Measurements from ENCODE around the gene NUAK1. TPM values are rescaled to one million over a fixed set of nuclear protein-coding genes. Genes with fewer than 3 reads are reported as not detected.

Gene NUAK1
- polyA plus RNA-seq, 1 donor from 2014 or later, result 8.3 TPM

DNA sequence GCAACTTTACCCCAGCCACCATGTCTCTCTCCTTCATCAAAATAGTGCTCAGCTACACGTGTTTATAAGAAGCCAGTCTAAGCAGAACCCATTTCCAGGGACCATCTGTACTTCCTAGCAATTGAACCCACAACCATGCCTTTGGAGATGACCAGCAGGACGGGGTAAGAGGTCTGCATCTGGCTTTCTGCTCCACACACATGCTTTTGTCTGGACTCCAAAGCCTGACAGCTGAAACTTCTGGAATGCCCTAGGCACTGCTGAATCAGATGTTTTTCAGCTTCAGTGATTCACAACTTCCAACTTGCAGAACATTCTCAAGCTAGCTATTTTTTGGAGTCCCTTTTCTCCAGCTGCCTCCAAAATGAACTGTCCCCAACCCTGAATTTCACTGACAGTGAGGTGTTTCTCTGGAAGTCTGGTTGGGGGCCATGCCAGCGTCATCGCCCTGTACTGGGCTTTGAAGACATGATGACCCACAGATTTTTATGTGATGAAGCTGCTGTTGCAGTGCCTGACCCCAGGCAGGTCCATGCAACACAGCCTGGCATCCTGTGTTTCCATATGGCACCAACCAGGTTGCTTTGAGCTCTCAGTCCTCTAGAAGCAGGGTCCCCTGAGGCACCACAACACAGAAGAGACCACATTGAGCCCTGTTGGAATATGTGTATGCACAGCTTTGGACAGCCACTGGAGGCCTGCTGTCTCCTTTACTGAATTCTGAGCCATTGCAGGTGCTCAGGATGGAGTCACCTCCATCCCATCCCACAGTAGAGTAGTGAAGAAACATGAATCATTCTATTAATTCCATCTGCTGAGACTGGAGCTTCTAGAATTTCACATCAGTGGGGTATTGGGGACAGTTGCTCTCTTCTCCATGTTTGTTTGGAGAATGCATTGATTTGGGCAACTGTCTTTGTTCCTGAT, 80.2 kb downstream of the NUAK1 start:
- no peaks in the 10 kb centered on the region for H3F3A ChIP-seq (ENCODE audit: insufficient read depth, low read length, poor library complexity, severe bottlenecking)
- no peaks in the 10 kb centered on the region for H3K36me3 ChIP-seq (ENCODE audit: insufficient read depth, low read length)
- H3K79me2 ChIP-seq (replicated peaks; ENCODE audit: insufficient read depth, low read length), result no peaks in the 10 kb centered on the region
- no peaks in the 10 kb centered on the region for H3K9me3 ChIP-seq (ENCODE audit: low read length)
- H3K9me2 ChIP-seq (ENCODE audit: insufficient read depth, low read length), result no peaks in the 10 kb centered on the region
- H3K9ac ChIP-seq (ENCODE audit: low read length), result no peak overlapping the region
- TF ChIP-seq TAF1 (IDR thresholded peaks at IDR 0.05; ENCODE audit: low read depth) (no peak), POLR2AphosphoS5 (IDR thresholded peaks at IDR 0.05) (no peak), EP300 (conservative IDR thresholded peaks at IDR 0.05; ENCODE audit: poor library complexity, severe bottlenecking) (no peak), SMC3 (conservative IDR thresholded peaks at IDR 0.05; ENCODE audit: poor library complexity) (no peak), MXI1 (conservative IDR thresholded peaks at IDR 0.05; ENCODE audit: poor library complexity, severe bottlenecking) (no peak), EZH2 (IDR thresholded peaks at IDR 0.05; ENCODE audit: borderline replicate concordance, insufficient read depth, low read length, poor library complexity, severe bottlenecking) (no peak), RAD21 (conservative IDR thresholded peaks at IDR 0.05) (no peak)
- TF ChIP-seq, protein P1, sequence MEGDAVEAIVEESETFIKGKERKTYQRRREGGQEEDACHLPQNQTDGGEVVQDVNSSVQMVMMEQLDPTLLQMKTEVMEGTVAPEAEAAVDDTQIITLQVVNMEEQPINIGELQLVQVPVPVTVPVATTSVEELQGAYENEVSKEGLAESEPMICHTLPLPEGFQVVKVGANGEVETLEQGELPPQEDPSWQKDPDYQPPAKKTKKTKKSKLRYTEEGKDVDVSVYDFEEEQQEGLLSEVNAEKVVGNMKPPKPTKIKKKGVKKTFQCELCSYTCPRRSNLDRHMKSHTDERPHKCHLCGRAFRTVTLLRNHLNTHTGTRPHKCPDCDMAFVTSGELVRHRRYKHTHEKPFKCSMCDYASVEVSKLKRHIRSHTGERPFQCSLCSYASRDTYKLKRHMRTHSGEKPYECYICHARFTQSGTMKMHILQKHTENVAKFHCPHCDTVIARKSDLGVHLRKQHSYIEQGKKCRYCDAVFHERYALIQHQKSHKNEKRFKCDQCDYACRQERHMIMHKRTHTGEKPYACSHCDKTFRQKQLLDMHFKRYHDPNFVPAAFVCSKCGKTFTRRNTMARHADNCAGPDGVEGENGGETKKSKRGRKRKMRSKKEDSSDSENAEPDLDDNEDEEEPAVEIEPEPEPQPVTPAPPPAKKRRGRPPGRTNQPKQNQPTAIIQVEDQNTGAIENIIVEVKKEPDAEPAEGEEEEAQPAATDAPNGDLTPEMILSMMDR (IDR thresholded peaks at IDR 0.05; ENCODE audit: poor library complexity, severe bottlenecking), result no peak
- TF ChIP-seq, protein P2, sequence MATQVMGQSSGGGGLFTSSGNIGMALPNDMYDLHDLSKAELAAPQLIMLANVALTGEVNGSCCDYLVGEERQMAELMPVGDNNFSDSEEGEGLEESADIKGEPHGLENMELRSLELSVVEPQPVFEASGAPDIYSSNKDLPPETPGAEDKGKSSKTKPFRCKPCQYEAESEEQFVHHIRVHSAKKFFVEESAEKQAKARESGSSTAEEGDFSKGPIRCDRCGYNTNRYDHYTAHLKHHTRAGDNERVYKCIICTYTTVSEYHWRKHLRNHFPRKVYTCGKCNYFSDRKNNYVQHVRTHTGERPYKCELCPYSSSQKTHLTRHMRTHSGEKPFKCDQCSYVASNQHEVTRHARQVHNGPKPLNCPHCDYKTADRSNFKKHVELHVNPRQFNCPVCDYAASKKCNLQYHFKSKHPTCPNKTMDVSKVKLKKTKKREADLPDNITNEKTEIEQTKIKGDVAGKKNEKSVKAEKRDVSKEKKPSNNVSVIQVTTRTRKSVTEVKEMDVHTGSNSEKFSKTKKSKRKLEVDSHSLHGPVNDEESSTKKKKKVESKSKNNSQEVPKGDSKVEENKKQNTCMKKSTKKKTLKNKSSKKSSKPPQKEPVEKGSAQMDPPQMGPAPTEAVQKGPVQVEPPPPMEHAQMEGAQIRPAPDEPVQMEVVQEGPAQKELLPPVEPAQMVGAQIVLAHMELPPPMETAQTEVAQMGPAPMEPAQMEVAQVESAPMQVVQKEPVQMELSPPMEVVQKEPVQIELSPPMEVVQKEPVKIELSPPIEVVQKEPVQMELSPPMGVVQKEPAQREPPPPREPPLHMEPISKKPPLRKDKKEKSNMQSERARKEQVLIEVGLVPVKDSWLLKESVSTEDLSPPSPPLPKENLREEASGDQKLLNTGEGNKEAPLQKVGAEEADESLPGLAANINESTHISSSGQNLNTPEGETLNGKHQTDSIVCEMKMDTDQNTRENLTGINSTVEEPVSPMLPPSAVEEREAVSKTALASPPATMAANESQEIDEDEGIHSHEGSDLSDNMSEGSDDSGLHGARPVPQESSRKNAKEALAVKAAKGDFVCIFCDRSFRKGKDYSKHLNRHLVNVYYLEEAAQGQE (IDR thresholded peaks at IDR 0.05; ENCODE audit: borderline replicate concordance), result no peak
- H4K20me1 ChIP-seq (ENCODE audit: insufficient read depth), result no peaks in the 10 kb centered on the region
- no peak overlapping the region for H3K4me2 ChIP-seq (ENCODE audit: low read length)
- H3K4me3 ChIP-seq (ENCODE audit: low read length), result no peak overlapping the region
- H3K27ac ChIP-seq (ENCODE audit: low read length), result no peak overlapping the region
- H3K27me3 ChIP-seq (ENCODE audit: insufficient read depth, low read depth, low read length), result no peaks in the 10 kb centered on the region
- H2AFZ ChIP-seq (ENCODE audit: low read depth, low read length), result no peak overlapping the region

DNA sequence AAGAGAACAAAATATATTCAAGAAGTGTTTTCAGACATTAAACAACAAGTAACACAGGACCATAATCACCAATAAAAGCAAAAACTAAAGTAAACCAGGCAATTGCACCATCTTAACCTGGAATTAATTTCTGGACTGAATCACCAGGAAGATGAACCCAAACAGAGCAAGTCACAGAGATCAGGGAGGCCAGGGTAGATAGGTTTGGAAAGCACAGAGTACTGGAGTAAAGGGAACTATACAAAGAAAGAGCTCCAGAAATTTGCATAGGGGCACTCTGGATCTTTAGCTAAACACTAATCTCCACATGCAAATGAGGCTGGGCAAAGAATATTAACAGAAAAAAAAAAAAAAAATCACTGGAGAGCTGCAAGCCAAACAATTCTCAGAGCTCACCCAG, 84.7 kb downstream of the NUAK1 start:
- H3K27ac ChIP-seq (ENCODE audit: low read length), result no peak overlapping the region
- no peak overlapping the region for H3K4me3 ChIP-seq (ENCODE audit: low read length)
- no peaks in the 10 kb centered on the region for H3K9me3 ChIP-seq (ENCODE audit: low read length)
- no peaks in the 10 kb centered on the region for H3K36me3 ChIP-seq (ENCODE audit: insufficient read depth, low read length)
- H3K9me2 ChIP-seq (ENCODE audit: insufficient read depth, low read length), result no peaks in the 10 kb centered on the region
- no peaks in the 10 kb centered on the region for H4K20me1 ChIP-seq (ENCODE audit: insufficient read depth)
- H3K4me2 ChIP-seq (ENCODE audit: low read length), result no peak overlapping the region
- TF ChIP-seq, protein P1 (IDR thresholded peaks at IDR 0.05; ENCODE audit: poor library complexity, severe bottlenecking), result no peak
- TF ChIP-seq EP300 (conservative IDR thresholded peaks at IDR 0.05; ENCODE audit: poor library complexity, severe bottlenecking), result no peak
- no peak for TF ChIP-seq POLR2AphosphoS5 (IDR thresholded peaks at IDR 0.05)
- TF ChIP-seq MXI1 (conservative IDR thresholded peaks at IDR 0.05; ENCODE audit: poor library complexity, severe bottlenecking), result no peak
- TF ChIP-seq, protein P2 (IDR thresholded peaks at IDR 0.05; ENCODE audit: borderline replicate concordance), result no peak
- TF ChIP-seq EZH2 (IDR thresholded peaks at IDR 0.05; ENCODE audit: borderline replicate concordance, insufficient read depth, low read length, poor library complexity, severe bottlenecking), result no peak
- TF ChIP-seq SMC3 (conservative IDR thresholded peaks at IDR 0.05; ENCODE audit: poor library complexity), result no peak
- TF ChIP-seq TAF1 (IDR thresholded peaks at IDR 0.05; ENCODE audit: low read depth), result no peak
- no peak for TF ChIP-seq RAD21 (conservative IDR thresholded peaks at IDR 0.05)
- H2AFZ ChIP-seq (ENCODE audit: low read depth, low read length), result no peak overlapping the region
- no peaks in the 10 kb centered on the region for H3K27me3 ChIP-seq (ENCODE audit: insufficient read depth, low read depth, low read length)
- H3F3A ChIP-seq (ENCODE audit: insufficient read depth, low read length, poor library complexity, severe bottlenecking), result no peaks in the 10 kb centered on the region
- no peaks in the 10 kb centered on the region for H3K79me2 ChIP-seq (replicated peaks; ENCODE audit: insufficient read depth, low read length)
- H3K9ac ChIP-seq (ENCODE audit: low read length), result no peak overlapping the region
